RPMI8226 (cell line): Measurements from ENCODE around the gene MRPL27.

Source experiments
- DNase-seq: peaks from one replicate; pipeline ENCODE4 v3.0.0-alpha.2; 2015

Gene MRPL27

DNA sequence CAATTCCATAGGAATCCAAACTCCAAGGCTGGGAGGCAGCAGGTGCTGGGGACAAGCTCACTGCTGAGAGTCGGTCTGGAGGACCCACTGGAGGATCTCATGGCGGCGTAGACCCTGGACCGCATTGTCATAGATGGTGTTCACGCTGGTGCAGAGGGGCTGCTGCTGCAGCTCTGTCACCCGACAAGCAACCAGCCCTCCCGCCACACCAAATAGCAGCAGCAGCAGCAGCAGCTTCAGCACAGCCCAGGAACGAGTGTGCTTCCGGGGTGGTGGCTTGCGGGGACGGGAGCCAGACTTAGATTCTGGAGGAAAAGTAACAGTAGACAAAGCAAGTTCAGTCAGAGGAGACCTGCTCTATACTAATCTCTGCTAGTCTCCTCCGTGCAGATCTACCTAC, 9.9 kb upstream of the MRPL27 start:
- no peak for DNase-seq

DNA sequence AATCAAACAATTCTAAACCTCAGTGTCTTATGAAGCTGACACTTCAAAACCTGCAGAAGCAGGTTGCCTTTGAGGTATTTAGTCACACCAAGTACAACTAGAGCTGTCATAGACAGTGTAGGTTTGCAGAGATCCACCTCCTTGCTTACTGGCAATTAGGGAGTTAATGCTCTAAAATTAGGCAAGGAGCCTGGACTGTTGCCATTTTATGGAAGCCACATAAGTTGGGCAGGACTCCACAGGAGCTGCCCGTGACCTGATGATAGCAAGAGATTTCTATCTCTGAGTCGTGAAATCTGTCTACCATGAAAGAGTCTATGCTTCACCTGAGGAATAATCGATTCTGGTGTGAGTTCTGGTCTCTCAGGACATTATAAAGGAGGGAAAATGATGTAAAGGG, 8.9 kb upstream of the MRPL27 start:
- no peak for DNase-seq

DNA sequence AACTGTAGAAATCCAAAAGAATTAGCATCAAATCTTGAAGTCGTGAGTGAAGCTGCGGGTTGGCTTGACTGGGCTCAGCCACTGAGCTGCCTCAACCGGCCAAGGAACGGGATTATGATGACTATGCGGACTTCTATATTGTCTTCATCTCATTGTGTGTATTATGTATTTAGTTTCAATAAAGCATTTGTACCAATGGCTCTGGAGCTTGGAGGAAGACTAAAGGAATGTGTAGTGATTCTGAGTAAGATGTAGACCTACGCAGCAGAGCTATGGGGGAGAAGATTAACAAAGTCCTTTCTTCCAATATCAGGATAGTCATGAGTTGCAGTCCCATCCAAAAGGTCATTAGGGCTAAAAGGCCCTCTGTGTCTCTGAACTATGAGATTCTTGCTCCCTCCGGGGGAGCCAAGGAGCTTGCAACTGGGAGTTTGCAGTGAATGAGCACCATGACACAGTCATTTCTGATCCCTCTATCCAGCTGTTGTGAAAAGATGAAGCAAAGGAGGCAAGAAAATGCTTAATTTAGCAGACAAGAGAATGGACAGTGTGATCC, 8.4 kb upstream of the MRPL27 start:
- no peak for DNase-seq

DNA sequence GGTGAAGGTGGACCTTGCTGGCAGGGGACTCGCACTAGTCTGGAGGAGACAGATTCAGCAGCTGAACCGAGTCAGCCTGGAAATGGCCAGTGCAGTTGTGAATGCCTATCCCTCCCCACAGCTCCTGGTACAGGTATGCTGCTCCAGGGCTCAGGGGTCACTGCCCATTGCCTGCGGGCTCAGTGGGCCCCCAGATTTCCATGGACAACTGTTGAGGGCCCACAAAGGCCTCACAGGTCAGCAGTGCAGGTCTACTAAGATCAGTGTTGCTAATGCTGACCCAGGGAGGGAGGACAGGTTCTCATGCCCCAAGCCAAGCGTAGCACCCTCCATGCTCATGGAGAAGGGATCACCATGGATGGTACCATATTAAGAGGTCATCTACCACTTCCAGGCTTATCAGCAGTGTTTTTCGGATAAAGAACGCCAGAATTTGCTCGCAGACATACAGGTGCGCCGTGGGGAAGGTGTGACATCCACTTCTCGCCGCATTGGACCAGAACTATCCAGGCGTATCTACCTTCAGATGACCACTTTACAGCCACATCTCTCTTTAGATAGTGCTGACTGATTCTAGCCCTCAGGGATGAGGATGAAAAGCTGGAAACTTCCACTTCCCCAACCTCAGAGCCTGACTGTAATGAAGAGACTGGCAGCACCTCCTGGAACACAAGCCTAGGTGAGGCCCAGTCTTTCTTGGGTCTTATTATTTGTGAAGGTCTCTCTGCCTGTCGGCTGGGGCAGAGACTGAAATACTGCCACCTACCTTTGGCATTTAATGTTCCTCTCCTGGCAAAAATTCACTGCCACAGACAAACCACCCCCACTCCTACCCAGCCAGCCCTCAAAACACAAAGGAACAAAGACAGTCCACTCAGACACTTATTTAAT, 7.6 kb upstream of the MRPL27 start:
- DNase-seq: peak; percentile 18

DNA sequence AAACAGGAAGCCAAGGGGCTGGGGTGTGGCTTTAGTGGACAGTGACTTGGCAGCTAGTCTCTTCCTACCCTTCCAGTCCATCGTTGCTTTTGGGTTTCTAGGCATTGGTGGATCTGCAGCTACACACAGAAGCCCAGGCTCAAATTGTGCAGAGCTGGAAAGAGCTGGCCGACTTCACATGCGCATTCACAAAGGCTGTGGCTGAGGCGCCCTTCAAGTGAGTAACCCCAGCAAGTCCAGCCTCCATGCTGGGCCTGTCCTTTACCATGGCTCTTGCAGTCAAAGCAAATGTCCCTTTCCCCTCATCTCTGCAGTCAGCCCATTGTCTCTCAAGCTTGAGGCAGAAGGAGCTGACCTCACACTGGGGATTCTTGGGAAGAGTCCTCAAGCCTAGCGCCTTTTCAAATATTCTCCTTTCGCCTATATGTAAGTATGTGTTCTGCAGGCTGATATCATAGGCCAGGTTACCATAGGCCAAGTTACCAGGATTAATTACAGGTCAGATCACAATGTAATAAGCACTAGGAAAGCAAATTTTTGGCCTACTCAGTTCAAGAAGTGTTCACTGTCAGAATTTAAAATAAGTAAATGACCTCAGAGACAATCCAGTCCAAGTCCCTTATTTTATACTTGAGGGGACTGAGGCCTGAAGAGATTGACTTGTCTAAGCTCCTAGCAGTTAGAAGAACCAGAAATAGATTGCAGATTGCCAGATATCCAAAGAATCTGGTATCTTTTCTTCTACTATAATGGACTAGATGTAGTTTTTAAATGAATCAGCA, 6.6 kb upstream of the MRPL27 start:
- no peak for DNase-seq

DNA sequence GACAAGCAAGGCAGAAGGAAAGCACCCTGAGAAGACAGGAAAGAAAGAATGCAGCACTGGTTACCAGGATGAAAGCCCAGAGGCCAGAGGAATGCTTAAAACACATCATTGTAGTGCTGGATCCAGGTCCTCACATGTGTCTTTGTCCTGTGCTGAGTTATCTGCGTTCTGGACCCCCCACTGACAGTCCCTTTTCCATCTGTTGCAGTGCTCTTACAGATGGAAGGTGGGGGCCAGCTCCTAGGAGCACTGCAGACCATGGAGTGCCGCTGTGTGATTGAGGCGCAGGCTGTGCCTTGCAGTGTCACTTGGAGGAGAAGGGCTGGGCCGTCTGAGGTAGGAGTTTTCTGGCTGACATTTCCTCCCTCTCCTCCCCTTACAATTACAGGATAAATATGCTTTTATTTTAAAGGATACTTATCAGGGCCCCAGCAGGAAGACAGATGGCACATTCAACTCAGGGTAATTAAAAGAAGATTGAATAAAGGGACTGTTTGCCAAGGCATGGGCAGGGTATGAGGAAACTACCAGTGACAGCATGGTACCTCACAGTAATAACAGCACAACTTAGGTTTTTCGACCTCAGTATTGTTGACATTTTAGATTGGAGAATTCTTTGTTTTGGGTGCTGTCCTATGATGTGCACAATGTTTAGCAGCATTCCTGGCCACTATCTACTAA, 3.0 kb upstream of the MRPL27 start:
- DNase-seq: no peak

DNA sequence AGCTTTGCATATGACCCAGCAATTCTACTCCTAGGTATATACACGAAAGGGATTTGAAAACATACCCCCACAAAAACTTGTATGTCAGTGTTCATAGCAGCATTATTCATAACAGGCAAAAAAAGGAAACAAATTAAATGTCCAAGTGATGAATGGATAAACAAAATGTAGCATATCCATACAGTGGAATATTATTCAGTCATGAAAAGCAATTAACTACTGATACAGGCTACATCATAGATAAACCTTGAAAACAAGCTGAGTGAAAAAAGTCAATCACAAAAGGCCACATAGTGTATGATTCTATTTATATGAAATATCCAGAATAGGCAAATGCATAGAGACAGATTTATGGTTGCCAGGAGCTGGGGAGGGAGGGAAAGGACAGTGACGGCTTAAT, 721 bp upstream of the MRPL27 start:
- no peak for DNase-seq

DNA sequence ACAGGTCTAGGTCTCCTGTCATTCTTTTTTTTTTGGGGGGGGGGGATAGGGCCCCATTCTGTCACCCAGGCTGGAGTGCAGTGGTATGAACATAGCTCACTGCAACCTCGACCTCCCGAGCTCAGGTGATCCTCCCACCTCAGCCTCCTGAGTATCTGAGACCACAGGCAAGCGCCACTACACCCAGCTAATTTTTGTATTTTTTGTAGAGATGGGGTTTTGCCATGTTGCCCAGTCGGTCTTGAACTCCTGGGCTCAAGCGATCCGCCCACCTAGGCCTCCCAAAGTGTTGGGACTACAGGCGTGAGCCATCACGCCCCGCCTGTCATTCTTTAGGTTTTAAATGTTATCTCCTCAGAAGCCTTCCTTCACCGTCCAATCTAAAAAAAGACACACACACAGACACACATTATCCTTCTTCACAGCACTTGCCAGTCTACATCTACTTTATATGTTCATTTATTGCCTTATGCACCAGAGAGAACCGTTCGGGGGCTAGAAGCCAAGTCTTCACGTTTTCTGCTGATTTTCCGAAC, 694 bp downstream of the MRPL27 start:
- DNase-seq: no peak

DNA sequence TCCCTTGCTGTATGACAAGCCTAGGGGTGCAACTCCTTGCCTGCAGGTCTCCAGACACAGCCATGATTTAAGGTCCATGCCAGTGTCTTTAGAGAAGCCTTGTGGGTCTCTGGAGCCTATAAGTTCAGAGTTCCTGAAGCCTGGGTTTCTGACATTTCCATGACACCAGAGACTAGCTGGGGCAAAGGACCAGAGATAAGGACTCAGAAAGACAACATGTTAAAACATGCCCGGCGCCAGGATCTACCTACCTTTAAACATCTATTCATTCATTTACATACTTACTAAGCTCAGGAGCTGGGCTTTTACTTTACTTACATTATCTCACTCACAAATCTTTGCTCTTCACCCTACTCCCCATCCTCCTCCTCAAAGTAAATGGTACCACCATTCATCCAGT, 1.5 kb downstream of the MRPL27 start:
- DNase-seq: no peak

DNA sequence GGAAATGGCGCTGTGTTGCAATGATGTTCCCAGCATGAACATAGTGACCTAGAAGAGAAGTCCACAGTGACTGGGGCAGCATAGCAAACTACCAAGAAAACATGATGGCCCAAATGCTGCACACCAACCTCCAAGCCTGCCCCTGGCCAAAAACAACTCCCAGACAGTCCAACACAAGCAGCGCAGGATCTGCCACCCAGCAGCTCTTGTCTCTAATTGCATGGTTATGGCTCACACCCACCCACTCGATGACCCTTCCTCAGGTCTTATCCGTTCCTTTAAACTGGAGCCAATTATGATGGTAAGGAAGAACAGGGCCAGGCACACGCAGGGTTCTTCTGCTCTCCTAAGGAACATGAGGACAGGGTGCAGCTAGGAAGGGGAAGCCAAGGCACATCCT, 2.9 kb downstream of the MRPL27 start:
- no peak for DNase-seq

DNA sequence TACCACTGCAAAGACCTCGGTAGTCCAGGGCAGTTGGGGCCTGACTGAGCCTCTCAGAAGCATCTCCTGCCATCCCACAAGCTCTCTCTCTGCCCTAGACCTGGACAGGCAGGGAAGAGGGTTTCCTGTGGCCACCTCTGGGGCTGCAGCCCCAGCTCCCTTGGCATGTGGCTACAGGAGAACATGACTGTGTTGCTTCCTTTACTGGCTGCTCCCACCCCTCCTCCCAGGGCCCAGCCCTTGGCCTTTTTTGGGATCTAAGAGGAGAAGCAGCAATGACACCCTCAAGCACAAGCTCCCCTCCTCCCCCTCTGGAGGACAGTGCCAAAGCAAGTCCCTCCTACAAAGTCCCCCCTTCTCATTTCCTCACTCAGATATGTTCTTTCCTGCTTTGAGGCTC, 5.6 kb downstream of the MRPL27 start:
- DNase-seq: no peak

DNA sequence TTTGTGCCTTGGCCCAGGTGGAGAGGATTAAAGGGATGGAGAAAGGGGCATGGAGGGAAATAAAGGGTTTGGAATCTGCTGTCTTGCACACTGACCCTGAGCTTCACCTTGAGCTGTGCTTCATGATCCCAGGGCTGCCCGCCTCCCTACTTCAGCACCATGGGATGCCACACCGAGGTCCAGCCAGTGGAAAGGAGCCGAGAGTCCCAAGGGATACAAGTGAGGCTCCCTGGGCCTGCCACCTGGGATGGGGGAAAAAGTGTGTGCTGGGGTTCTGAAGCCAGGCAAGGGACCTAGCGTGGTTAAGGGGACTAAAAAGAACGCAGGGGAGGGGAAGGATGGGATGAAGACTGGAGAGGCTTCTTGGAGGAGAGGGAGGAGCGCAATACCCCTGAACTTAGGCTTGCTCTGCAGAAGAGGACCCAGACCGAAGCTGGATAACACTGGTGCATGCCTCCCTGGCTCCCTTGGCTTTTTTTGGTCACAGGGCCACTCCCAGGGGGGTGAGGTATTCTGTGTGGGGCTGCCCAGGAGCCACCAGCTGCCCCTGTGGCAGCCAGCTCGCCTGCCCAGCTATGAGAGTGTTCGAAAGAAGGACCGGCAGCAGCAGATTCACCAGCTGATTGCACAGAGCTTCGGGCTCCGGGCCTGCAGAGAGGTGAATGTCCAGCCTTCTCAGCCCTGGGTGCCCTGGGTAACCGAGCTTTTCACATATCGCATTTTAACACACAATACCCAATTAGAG, 7.2 kb downstream of the MRPL27 start:
- DNase-seq: no peak

DNA sequence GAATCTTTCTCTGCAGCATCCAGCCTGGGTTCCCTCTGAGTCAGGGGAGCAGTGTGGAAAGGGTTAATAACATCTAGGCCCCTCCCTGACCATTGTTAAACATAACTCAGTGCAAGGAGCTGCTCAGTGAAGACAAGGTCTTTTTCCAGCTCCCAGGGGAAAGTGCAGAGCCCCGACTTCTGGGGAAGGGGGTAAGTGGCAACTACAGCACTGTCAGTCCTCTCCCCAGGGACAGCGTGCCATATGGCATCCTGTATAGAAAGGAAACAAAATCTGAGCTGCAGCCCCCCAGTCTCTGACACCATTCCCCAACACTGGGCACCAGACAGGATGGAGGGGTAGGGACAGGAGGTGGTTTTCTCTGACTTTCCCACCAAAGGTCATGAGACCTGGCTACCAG, 7.8 kb downstream of the MRPL27 start:
- DNase-seq: no peak

DNA sequence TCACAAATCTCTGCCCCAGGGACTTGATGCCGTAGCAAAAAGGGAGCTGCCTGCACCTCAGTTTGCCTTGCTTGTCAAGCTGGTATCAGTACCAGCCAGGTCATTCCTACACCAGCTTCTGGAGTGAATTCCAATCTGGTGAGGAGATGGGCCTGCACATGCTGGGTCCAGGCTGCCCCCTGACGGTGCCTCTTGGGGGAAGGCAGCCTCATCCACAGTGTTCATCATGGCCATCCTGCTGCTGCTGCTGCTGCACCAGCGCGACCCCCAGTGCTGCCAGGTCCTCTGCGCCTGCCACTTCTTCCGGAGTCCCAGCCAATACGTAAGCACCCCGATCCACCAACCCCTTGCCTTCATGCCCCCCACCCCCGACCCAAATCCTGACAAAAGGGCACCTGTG, 8.3 kb downstream of the MRPL27 start:
- DNase-seq: no peak

DNA sequence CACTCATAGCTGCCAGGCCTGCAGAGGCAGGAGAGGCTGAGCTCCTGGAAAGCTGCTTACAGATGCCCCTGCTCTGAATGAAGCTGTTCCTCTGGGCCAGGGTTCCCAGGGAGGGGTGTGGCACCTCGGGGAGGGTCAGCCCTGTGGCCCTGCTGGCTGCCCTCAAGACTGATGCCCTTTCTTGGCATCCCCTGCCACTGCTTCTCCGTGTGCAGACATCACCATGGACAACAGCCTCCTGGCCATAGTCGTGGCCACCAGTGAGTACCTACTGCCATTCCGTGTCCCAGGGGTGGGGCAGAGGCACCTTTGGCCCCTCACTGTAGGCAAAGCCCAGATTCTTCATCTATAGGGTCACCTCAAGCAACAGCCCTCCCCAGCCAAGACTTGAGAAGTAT, 8.9 kb downstream of the MRPL27 start:
- no peak for DNase-seq

DNA sequence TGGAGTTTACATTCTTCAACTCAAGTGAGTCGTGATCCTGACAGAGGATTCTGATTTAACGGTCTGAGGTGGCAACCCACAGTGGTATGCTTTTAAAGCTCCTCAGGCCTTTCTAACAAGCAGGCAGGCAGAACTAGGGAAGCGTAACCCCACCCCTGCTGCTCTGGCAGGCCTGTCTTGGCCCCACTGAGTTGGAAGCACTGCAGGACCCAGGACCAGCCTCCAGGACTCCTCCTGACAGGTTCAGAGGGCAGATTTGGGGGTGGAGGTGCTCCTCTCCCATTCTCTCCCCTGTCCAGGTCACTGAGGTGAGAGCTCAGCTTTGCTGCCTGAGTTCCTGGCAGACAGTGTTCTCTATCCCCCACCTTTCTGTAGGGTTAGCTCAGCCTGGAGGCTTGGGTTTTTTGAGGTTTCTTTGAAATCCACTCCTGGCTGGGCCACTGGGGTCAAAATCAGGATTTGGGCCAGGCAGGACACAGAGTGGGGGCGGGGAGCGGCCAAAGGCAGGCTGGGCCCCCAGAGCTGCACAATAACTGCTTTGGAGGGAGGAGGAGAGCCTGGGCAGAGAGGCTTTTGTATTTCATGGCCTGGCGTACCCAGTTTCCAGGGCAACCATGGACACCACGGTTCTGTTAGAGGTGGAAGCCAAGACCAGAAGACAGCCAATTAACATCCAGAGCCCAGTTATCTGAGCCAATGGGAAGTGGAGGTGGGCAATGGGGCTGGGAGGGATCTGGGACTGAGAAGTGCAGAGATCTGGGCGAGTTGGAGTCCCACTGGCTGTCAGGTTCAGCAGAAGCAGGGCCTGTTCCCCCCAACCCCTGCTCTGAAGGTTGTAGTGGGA, 9.5 kb downstream of the MRPL27 start:
- no peak for DNase-seq

DNA sequence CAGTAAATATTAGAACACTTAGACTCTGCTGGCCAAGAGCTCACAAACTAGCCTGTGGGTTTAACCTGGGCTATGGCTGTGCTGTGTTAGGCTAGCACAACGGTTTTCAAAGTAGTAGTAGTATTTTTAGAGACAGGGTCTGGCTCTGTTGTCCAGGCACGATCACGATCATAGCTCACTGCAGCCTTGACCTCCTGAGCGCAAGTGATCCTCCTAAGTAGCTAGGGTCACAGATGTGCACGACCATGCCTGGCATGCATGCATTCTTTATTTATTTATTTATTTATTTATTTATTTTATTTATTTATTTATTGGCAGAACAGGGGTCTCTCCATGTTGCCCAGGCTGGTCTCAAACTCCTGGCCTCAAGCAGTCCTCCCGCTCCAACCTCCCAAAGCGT, 10.3 kb downstream of the MRPL27 start:
- DNase-seq: no peak

DNA sequence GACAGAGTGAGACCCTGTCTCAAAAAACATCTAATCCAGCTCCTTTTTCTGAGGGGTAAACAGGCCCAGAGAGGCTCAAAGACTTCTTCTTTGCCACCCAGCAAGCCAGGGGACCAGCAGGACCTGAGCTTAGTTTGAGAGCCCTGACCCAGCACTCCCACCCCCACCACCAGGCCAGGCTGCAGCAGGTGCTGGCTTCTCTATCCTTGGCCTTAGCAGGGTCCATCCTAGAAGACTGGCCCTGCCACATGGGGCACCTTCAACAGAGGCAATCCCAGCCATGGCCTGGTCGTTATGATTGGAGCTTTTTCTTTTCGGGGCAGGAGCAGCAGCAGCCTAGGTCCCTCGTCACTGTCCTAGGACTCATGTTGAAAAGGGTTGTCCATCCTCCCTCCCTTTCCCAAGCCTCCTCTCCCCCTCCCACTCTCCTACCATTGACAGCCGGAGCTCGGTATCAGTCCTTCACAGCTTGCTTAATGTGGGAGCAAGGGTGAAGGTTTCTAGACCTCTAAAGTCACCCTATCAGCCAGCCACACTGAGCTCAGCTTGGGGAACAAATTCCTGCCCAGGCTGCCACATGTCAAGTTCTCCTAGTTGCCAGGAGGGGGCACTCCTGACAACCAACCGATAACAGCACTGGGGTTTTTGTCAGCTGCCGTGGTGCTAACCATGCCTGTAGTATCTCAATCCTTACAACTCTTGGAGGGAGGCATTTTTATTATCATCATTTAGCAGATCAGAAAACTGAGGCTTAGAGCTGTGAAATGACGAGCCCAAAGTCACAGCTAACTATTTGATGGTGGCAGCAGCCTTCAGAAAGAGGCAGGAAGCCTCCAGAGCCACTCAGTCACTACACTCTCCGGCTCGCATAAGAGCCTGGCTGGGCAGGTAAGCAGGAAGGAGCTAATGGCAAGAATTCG, 11.2 kb downstream of the MRPL27 start:
- peak; percentile 71 for DNase-seq

DNA sequence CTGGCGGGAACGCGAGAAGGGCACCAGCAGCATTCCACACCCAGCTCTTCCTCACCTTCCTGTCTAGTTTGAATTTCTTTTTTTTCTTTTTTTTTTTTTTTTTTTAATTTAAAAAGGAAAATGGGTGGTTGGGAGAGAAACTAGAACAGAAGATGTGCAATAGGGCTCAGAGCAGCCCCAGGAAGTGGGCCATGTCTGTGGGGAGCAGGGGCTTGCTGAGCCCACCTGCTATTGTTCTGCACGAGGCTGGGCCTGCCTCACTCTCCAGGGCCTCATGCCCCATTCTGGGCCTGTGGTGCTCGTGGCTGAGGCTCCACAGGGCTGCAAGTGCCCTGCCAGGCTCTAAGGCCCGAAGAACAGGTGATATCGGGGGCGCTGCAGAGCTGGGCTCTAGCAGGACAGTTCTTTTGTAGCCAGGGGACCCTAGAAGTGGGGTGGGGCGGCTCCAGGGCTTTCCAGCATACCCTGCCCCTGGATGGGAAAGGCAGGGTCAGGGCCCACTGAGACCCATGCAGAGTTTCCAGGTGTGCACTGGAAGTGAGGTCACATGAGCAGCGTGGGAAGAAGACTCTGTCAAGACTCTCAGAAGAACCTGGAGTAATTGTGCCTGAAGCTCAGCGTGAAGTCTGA, 12.4 kb downstream of the MRPL27 start:
- DNase-seq: no peak

DNA sequence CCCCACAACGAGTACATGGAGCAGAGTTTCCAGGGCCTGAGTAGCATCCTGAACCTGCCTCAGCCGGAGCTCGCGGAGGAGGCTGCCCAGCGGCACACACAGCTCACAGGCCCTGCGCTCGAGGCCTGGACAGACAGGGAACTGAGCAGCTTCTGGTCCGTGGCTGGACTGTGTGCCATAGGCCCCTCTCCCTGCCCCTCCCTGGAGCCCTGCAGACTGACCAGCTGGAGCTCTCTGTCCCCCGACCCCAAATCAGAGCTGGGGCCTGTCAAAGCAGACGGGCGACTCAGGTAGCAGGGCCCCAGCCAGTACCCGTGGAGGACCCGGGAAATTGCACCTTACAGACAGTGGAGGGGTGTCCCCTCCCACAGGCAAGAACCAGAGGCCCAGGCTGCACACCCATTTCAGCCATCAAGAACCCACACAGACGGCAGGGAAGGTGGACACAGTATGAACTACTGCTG, 13.0 kb downstream of the MRPL27 start:
- no peak for DNase-seq
